GM18858 (cell line): ENCODE measurements around the gene CACNA2D3.

Source experiments
- ATAC-seq: cut with Tn5 transposase; IDR thresholded peaks from one replicate; pipeline ENCODE4 v1.9.1; 2021; ENCODE audit not compliant: unreplicated experiment

Gene CACNA2D3

GRCh38 chr3:54168451-54168850 is 46.1 kb downstream of the CACNA2D3 start:
- no peak for ATAC-seq

- no peak for ATAC-seq
Measured at GRCh38 chr3:54169524-54169923, 47.2 kb downstream of the CACNA2D3 start.

- no peak for ATAC-seq
Measured at GRCh38 chr3:54171509-54171908, 49.2 kb downstream of the CACNA2D3 start.

- ATAC-seq, result no peak
Measured at GRCh38 chr3:54171951-54172350, 49.6 kb downstream of the CACNA2D3 start.

GRCh38 chr3:54173371-54173770 is 51.0 kb downstream of the CACNA2D3 start:
- ATAC-seq, result no peak

GRCh38 chr3:54176106-54176505 is 53.8 kb downstream of the CACNA2D3 start:
- no peak for ATAC-seq

GRCh38 chr3:54177816-54178215 is 55.5 kb downstream of the CACNA2D3 start:
- no peak for ATAC-seq

GRCh38 chr3:54178376-54178775 is 56.0 kb downstream of the CACNA2D3 start:
- ATAC-seq, result no peak

- ATAC-seq, result no peak
Measured at GRCh38 chr3:54180921-54181320, 58.6 kb downstream of the CACNA2D3 start.

- no peak for ATAC-seq
Measured at GRCh38 chr3:54182242-54182641, 59.9 kb downstream of the CACNA2D3 start.

GRCh38 chr3:54185740-54186139 is 63.4 kb downstream of the CACNA2D3 start:
- no peak for ATAC-seq

- ATAC-seq, result no peak
Measured at GRCh38 chr3:54188176-54188791, 65.9 kb downstream of the CACNA2D3 start.

GRCh38 chr3:54191220-54191619 is 68.9 kb downstream of the CACNA2D3 start:
- ATAC-seq, result no peak

- ATAC-seq, result no peak
Measured at GRCh38 chr3:54192026-54192425, 69.7 kb downstream of the CACNA2D3 start.

GRCh38 chr3:54193093-54193492 is 70.7 kb downstream of the CACNA2D3 start:
- ATAC-seq, result no peak

- no peak for ATAC-seq
Measured at GRCh38 chr3:54196360-54196991, 74.1 kb downstream of the CACNA2D3 start.

- ATAC-seq, result no peak
Measured at GRCh38 chr3:54197509-54197908, 75.2 kb downstream of the CACNA2D3 start.

GRCh38 chr3:54198556-54198955 is 76.2 kb downstream of the CACNA2D3 start:
- ATAC-seq, result no peak

GRCh38 chr3:54202054-54202453 is 79.7 kb downstream of the CACNA2D3 start:
- ATAC-seq, result no peak

- no peak for ATAC-seq
Measured at GRCh38 chr3:54202651-54203248, 80.4 kb downstream of the CACNA2D3 start.

GRCh38 chr3:54206874-54207273 is 84.5 kb downstream of the CACNA2D3 start:
- ATAC-seq, result no peak

- no peak for ATAC-seq
Measured at GRCh38 chr3:54211097-54211496, 88.7 kb downstream of the CACNA2D3 start.

GRCh38 chr3:54212723-54213122 is 90.4 kb downstream of the CACNA2D3 start:
- ATAC-seq, result no peak
